NCI-H1930 (cell line): Measurements from ENCODE around the gene VKORC1L1.
"Not testable (repeated sequence)": the region's sequence is repeated elsewhere in the genome, so short reads cannot be mapped to it uniquely, and the experiment has no call there.

Experiments used
- DNase-seq, 2 experiments: peaks; one replicate each; lab custom pipeline; 2025; lab: John Stamatoyannopoulos, UW

VKORC1L1 gene

GRCh38 chr7:65938336-65938895, 65.5 kb downstream of the VKORC1L1 start:
- DNase-seq: no peak

DNA sequence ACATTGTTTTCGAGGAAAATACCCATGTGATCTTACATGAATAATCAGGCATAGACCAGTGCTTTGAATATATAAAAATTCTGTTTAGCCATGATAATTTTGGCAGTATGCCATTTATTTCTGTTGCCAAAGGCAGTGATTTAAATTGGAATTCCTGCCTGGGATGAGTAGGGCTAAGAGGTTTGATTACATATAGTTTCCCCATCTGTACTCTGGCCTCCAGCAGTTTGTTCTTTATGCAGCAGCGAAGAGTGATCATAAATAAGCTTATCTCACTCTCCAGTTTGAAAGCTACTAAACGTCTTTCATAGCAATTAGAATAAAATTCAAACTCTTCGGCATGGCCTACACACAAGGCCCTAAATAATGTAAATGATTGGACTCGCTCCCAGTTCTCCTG, 72.9 kb downstream of the VKORC1L1 start:
- not testable (repeated sequence) for DNase-seq

DNA sequence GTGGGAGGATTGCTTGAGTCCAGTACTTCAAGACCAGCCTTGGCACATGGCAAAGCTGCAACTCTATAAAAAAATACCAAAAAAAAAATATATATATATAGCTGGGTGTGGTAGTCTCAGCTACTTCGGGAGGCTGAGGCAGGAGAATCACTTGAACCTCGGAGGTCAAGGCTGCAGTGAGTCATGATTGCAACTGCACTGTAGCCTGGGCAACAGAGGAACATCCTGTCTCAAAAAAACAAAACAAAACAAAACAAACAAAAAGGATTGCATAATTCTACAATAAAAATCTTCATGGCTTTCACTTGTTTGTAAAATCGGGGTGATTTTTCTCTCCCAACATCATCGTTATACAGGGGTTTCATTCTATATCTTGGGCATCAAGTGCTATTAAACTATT, 74.0 kb downstream of the VKORC1L1 start:
- no peak for DNase-seq

- no peak for DNase-seq
Measured at GRCh38 chr7:65951837-65952578, 79.1 kb downstream of the VKORC1L1 start.

DNA sequence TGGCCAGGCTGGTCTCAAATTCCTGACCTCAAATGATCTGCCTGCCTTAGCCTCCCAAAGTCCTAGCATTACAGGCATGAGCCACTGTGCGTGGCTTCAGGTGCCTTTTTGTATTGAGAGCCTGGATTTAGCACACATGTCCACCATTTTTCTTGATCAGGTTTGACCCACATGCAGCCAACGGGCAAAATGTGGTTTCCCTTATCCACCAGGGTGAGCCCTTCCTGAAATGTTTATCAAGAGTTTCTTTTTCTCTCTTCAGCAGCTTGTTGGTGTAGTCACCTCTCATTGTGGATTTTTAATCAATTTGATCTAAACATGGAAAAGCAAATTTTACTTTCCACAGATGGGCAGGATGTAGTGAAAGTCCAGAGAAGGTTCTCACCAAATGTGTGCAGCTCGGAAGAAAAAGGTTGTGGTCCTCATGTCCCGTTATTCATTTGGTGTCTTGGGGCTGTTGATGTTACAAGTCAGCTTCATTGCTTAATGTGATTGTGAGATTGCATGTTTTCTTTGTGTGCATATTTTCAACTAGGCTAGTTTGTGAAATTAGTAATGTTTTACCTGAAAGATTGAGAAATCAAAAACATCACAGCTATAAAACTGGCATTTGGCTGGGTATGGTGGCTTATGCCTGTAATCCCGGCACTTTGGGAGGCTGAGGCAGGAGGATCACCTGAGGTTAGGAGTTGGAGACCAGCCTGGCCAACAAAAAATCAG, 80.3 kb downstream of the VKORC1L1 start:
- DNase-seq: no peak

GRCh38 chr7:65953890-65954450, 81.1 kb downstream of the VKORC1L1 start:
- DNase-seq: no peak

DNA sequence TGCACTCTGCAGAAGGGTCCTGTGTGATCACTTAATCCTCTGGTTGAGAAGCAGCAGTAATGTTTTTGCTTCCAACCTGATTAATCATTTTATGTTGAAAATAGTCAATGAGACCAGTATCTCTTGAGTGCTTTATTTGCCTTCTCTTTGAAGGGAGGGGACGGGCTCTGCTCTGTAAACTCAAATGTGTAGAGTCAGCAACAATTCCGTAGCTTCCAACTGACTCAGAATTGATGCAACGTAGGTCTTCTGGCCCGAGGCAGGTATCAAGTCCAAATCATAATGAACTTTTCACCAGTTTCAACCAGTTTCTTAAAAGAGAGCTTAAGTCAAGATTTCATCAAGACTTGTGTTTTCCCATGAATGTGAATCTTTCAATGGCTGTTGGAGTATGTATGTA, 82.8 kb downstream of the VKORC1L1 start:
- DNase-seq: no peak

DNA sequence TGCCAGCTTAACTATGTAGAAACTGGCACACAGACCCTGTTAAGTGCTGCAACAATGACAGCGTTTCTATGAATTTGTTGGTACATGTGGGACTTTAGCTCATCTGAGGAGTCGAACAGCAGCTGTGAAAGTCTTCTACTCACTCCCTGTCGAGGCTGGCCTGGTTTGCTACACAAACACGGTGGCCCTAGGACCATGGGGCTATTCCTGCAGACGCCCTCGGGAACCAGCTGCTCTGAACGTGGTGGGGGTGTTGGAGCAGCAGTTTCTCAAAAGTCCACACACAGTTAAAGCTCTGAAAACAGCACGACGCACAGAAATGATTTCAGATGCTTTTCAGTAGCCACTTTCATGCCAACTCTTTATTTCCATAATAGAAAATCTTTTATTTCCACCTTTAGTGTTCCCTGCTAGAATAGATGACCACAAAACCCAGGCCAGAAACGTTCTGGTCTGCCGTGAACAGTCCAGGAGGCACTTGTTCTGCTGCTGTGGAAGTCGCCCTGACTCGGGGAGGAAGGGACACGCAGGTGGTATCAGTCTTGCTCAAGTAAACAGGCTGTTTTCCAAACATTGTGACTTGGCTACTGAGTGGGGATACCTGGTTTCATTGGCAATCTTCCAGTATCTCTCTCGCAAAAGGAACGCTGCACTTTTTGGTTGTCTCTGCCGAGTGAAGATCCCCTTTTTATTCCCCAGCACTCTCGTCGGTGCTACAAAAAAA, 87.6 kb downstream of the VKORC1L1 start:
- no peak for DNase-seq

- DNase-seq: no peak
Measured at GRCh38 chr7:65962033-65962432, 89.2 kb downstream of the VKORC1L1 start.

GRCh38 chr7:65964671-65965070, 91.8 kb downstream of the VKORC1L1 start:
- DNase-seq: not testable (repeated sequence)

DNA sequence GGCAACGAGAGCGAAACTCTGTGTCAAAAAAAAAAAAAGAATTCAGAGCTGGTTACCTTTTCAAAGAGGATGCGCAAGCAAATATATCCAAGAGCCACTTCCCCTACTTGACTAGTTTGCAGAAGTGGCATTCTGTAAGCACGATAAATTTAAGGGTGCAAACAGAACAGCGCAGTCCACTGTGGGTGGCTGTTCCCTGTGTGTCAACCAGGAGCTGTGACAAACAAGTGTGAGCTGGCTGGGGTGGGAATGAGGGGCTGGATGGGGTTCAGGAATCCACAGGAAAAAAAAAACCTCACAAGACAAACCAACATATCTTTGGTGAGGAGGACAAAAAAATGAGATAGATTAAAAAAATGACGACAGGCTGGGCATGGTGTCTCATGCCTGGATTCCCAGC, 93.3 kb downstream of the VKORC1L1 start:
- no peak for DNase-seq

- no peak for DNase-seq
Measured at GRCh38 chr7:65967361-65968155, 94.7 kb downstream of the VKORC1L1 start.

GRCh38 chr7:65968256-65969185, 95.6 kb downstream of the VKORC1L1 start:
- DNase-seq: no peak

GRCh38 chr7:65971021-65971420, 98.1 kb downstream of the VKORC1L1 start:
- no peak for DNase-seq

- DNase-seq: no peak
Measured at GRCh38 chr7:65972976-65973375, 100.1 kb downstream of the VKORC1L1 start.

GRCh38 chr7:65974191-65974801, 101.4 kb downstream of the VKORC1L1 start:
- no peak for DNase-seq

GRCh38 chr7:65974876-65975275, 102.0 kb downstream of the VKORC1L1 start:
- no peak for DNase-seq

DNA sequence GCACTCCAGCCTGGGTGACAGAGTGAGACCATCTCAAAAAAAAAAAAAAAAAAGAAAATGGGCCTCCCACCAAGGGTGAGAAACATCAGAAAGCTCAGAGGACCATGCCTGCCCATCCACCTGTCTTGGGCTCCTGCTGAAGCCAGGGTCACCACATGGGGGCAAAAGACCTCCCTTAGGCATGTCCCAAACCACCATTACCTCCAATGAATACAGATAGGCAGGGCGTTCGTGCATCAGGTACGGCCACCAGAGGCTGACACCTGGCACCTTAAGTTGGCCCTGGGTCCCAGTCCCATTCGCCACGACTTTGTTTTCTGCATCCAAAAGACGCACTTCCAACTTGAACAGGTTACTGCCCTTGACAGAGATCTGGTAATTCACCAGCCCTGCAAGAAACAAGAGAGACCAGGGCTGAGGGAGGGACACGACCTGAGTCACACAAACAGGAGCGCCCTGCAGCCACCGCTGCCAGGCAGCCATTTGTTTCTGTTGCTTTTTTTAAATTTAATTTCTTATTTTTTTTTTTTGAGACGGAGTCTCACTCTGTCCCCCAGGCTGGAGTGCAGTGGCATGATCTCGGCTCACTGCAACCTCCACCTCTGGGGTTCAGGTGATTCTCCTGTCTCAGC, 103.1 kb downstream of the VKORC1L1 start:
- no peak for DNase-seq

- DNase-seq: no peak
Measured at GRCh38 chr7:65976659-65977196, 103.9 kb downstream of the VKORC1L1 start.
